CD14-positive monocyte (primary cell): ENCODE results near the gene ERBB4. TPM values are rescaled to one million over a fixed set of nuclear protein-coding genes. Genes with fewer than 3 reads are reported as not detected.

Experiments used
- DNase-seq, 3 donors: peaks; one replicate each; pipeline ENCODE4 v3.0.0-alpha.2; 2011 to 2022
- H2AFZ ChIP-seq: 2 replicates; pipeline ENCODE4 v1.6.0; 2012; ENCODE audit warnings: mild to moderate bottlenecking, low read depth, low read length, inconsistent platforms; ENCODE audit not compliant: insufficient read depth, poor library complexity, severe bottlenecking
- H3K27ac ChIP-seq, 2 donors: 1 replicate in 1 of 2; 2 replicates in 1 of 2; pipeline ENCODE4 v1.5.1; 2012 to 2013; ENCODE audit warnings: low read length in 2 of 2, control low read depth in 1 of 2, inconsistent platforms in 1 of 2, low read depth in 1 of 2, mild to moderate bottlenecking in 1 of 2
- H3K27me3 ChIP-seq, 2 donors: one replicate each; pipeline versions ENCODE4 v1.6.0 to v1.6.1; 2011 to 2013; ENCODE audit warnings: low read length in 2 of 2; ENCODE audit not compliant: control insufficient read depth in 2 of 2, insufficient read depth in 2 of 2
- H3K36me3 ChIP-seq, 2 donors: replicated peaks in 1 of 2; 1 replicate in 1 of 2; 2 replicates in 1 of 2; pipeline versions ENCODE4 v1.5.1 to v1.6.1; 2012 to 2013; ENCODE audit warnings: low read length in 2 of 2, control low read depth in 1 of 2, inconsistent platforms in 1 of 2, mild to moderate bottlenecking in 1 of 2; ENCODE audit not compliant: insufficient read depth in 2 of 2, control insufficient read depth in 1 of 2
- H3K4me1 ChIP-seq, 2 donors: 1 replicate in 1 of 2; 2 replicates in 1 of 2; pipeline versions ENCODE4 v1.5.1 to v1.6.1; 2012 to 2013; ENCODE audit warnings: low read length in 2 of 2, control low read depth in 1 of 2, inconsistent platforms in 1 of 2, mild to moderate bottlenecking in 1 of 2, moderate library complexity in 1 of 2; ENCODE audit not compliant: insufficient read depth in 2 of 2, control insufficient read depth in 1 of 2
- H3K4me2 ChIP-seq: replicated peaks from 2 replicates; pipeline ENCODE3; 2012; ENCODE audit warnings: low read length, moderate library complexity, mild to moderate bottlenecking; ENCODE audit not compliant: poor library complexity, severe bottlenecking; ENCODE audit errors: extremely low read depth
- H3K4me3 ChIP-seq, 3 experiments: fragments of 200-600 bp in 1 of 3; sonication (generic) in 1 of 3; replicated peaks in 1 of 3; 1 replicate in 2 of 3; 2 replicates in 1 of 3; pipeline ENCODE4 v1.5.1; 2011 to 2013; ENCODE audit warnings: low read length in 3 of 3, mild to moderate bottlenecking in 3 of 3, control low read depth in 2 of 3, low read depth in 2 of 3, inconsistent platforms in 1 of 3, moderate library complexity in 1 of 3
- H3K79me2 ChIP-seq: 2 replicates; pipeline ENCODE4 v1.6.0; 2012; ENCODE audit warnings: mild to moderate bottlenecking, control low read depth, inconsistent platforms, low read length, moderate library complexity; ENCODE audit not compliant: insufficient read depth
- H3K9ac ChIP-seq: 2 replicates; pipeline ENCODE4 v1.6.0; 2017; ENCODE audit warnings: low read length, mild to moderate bottlenecking; ENCODE audit not compliant: insufficient read depth, poor library complexity, severe bottlenecking
- H3K9me3 ChIP-seq, 2 donors: replicated peaks in 1 of 2; 1 replicate in 1 of 2; 2 replicates in 1 of 2; pipeline versions ENCODE4 v1.5.1 to v1.6.1; 2012 to 2013; ENCODE audit warnings: low read length in 2 of 2, control low read depth in 1 of 2; ENCODE audit not compliant: control insufficient read depth in 1 of 2, insufficient read depth in 1 of 2
- H4K20me1 ChIP-seq: 2 replicates; pipeline ENCODE4 v1.6.0; 2012; ENCODE audit warnings: mild to moderate bottlenecking, low read length, control low read depth, moderate library complexity; ENCODE audit not compliant: insufficient read depth
- H3K27ac Mint-ChIP-seq, 7 donors: one replicate each; pipeline ENCODE4 v1.8.0; 2020; ENCODE audit warnings: mild to moderate bottlenecking in 7 of 7, mixed read lengths in 7 of 7, moderate library complexity in 6 of 7, inconsistent platforms in 2 of 7
- H3K27me3 Mint-ChIP-seq, 3 donors: one replicate each; pipeline ENCODE4 v1.8.0; 2021 to 2022; ENCODE audit warnings: low read depth in 3 of 3, mild to moderate bottlenecking in 3 of 3, mixed read lengths in 3 of 3, moderate library complexity in 3 of 3, inconsistent platforms in 1 of 3
- H3K36me3 Mint-ChIP-seq, 2 donors: one replicate each; pipeline ENCODE4 v1.8.0; 2020; ENCODE audit warnings: mixed read lengths in 2 of 2, inconsistent platforms in 1 of 2, mild to moderate bottlenecking in 1 of 2
- H3K4me1 Mint-ChIP-seq: one replicate; pipeline ENCODE4 v1.8.0; 2020; ENCODE audit warnings: mild to moderate bottlenecking, mixed read lengths
- H3K4me3 Mint-ChIP-seq, 2 donors: one replicate each; pipeline ENCODE4 v1.8.0; 2020; ENCODE audit warnings: mild to moderate bottlenecking in 2 of 2, mixed read lengths in 2 of 2, moderate library complexity in 1 of 2
- H3K9me3 Mint-ChIP-seq, 7 donors: one replicate each; pipeline ENCODE4 v1.8.0; 2020 to 2022; ENCODE audit warnings: mixed read lengths in 7 of 7, mild to moderate bottlenecking in 6 of 7, moderate library complexity in 6 of 7, inconsistent platforms in 2 of 7
- WGBS: methylation state at CpG from one replicate; pipeline ENCODE4 v1.1.5; 2013; ENCODE audit warnings: missing lambda C conversion rate; ENCODE audit not compliant: insufficient coverage; 5-methylcytosine and 5-hydroxymethylcytosine counted together
- intact Hi-C, 2 donors: fragments of 100-400 bp; cut with micrococcal nuclease; formaldehyde crosslinking; loops; one replicate each; pipeline versions ENCODE4 v1.15.0 to v1.15.1; 2023
- polyA plus RNA-seq, 3 donors: library from polyadenylated mRNA; depleted of rRNA in 1 of 3; unstranded in 2 of 3; stranded (reverse) in 1 of 3; fragments of 300-500 nt in 2 of 3; fragments of >200 nt in 1 of 3; fragmentation: Illumina TruSeq in 2 of 3; gene quantifications; 1 replicate in 2 of 3; 2 replicates in 1 of 3; pipeline ENCODE4 v1.2.3, GENCODE V29; 2012 to 2021
- TF ChIP-seq, protein P1 (sequence below): fragments of 200-600 bp; IDR thresholded peaks from one replicate; pipeline ENCODE4 v1.8.0; 2022; ENCODE audit warnings: antibody characterized with exemption, mild to moderate bottlenecking

ERBB4 gene
- polyA plus RNA-seq, 3 donors: not detected

- no peak overlapping the region for H2AFZ ChIP-seq
- Mint-ChIP-seq H3K4me3 (no peak overlapping the region), H3K27me3 (no peaks in the 10 kb centered on the region), H3K36me3 (no peaks in the 10 kb centered on the region), H3K9me3 (peaks cover 0 to 2% (median 0%) of the 10 kb centered on the region in 7 donors), H3K4me1 (no peaks in the 10 kb centered on the region), H3K27ac (no peak overlapping the region)
- TF ChIP-seq, protein P1, sequence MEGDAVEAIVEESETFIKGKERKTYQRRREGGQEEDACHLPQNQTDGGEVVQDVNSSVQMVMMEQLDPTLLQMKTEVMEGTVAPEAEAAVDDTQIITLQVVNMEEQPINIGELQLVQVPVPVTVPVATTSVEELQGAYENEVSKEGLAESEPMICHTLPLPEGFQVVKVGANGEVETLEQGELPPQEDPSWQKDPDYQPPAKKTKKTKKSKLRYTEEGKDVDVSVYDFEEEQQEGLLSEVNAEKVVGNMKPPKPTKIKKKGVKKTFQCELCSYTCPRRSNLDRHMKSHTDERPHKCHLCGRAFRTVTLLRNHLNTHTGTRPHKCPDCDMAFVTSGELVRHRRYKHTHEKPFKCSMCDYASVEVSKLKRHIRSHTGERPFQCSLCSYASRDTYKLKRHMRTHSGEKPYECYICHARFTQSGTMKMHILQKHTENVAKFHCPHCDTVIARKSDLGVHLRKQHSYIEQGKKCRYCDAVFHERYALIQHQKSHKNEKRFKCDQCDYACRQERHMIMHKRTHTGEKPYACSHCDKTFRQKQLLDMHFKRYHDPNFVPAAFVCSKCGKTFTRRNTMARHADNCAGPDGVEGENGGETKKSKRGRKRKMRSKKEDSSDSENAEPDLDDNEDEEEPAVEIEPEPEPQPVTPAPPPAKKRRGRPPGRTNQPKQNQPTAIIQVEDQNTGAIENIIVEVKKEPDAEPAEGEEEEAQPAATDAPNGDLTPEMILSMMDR: no peak
- H3K36me3 ChIP-seq: no peaks in the 10 kb centered on the region
- H3K4me3 ChIP-seq: no peak overlapping the region
- H4K20me1 ChIP-seq: no peaks in the 10 kb centered on the region
- no peaks in the 10 kb centered on the region for H3K27me3 ChIP-seq
- intact Hi-C loops: no loop called here
- H3K27ac ChIP-seq: no peak overlapping the region
- no peaks in the 10 kb centered on the region for H3K79me2 ChIP-seq
- H3K9me3 ChIP-seq: no peaks in the 10 kb centered on the region
- no peak overlapping the region for H3K9ac ChIP-seq
- H3K4me1 ChIP-seq: no peaks in the 10 kb centered on the region
- WGBS: 100% methylated on average over 1 of the region's 2 CpGs
- H3K4me2 ChIP-seq: no peak overlapping the region
- no peak for DNase-seq
Measured at GRCh38 chr2:211942153-211942552, 596.4 kb downstream of the ERBB4 start.

DNA sequence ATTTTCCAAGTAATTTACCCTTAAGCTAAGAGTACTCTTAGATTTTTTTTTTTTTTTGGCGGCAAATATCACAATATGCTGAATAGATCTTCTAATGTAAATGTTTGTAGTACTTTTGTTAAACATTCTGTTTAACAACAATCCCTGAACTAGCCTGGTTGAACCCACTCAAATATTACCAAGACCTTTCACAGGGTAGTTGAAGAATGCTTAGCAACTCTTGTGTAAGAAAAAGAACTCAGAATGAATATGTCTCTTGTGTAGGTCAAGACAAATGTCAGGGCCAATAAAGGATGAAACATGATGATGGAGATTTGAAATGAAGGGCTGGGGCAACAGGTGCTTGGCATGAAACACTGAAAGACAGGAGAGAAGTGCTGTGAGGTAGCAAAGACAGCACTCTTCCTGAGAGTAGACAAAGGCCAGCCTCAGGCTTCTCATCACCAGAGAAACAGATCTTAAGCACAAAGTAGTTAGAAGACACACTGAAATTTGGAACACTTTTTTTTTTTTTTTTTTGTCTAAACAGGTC is 597.3 kb downstream of the ERBB4 start:
- no CpG with 5 or more reads among the region's 1 CpG for WGBS

More for the DNA sequence above, 597.3 kb downstream of the ERBB4 start:
- H3K9ac ChIP-seq: no peak overlapping the region
- no peaks in the 10 kb centered on the region for H4K20me1 ChIP-seq
- H3K4me1 ChIP-seq: no peaks in the 10 kb centered on the region
- no peak overlapping the region for H3K4me2 ChIP-seq
- Mint-ChIP-seq H3K9me3 (peaks cover 0 to 2% (median 0%) of the 10 kb centered on the region in 7 donors), H3K36me3 (no peaks in the 10 kb centered on the region), H3K4me3 (no peak overlapping the region), H3K4me1 (no peaks in the 10 kb centered on the region), H3K27me3 (no peaks in the 10 kb centered on the region), H3K27ac (no peak overlapping the region)
- DNase-seq: no peak
- intact Hi-C loops: no loop called here
- no peak overlapping the region for H2AFZ ChIP-seq
- no peak overlapping the region for H3K4me3 ChIP-seq
- H3K79me2 ChIP-seq: no peaks in the 10 kb centered on the region
- TF ChIP-seq, protein P1: no peak
- H3K36me3 ChIP-seq: no peaks in the 10 kb centered on the region
- H3K27ac ChIP-seq: no peak overlapping the region
- H3K27me3 ChIP-seq: no peaks in the 10 kb centered on the region
- H3K9me3 ChIP-seq: no peaks in the 10 kb centered on the region
